Osteoblast (primary cell): Measurements from ENCODE around the gene OPA1. TPM values are rescaled to one million over a fixed set of nuclear protein-coding genes. Genes with fewer than 3 reads are reported as not detected.

Source experiments
- DNase-seq: peaks from one replicate; pipeline ENCODE4 v3.0.0; 2011; ENCODE audit warnings: low spot score, mixed read lengths; ENCODE audit not compliant: insufficient read length; ENCODE audit errors: missing footprints
- H2AFZ ChIP-seq: 2 replicates; pipeline ENCODE4 v1.6.0; 2011; ENCODE audit warnings: mild to moderate bottlenecking, low read length
- H3K27ac ChIP-seq: 2 replicates; pipeline ENCODE4 v1.5.1; 2011; ENCODE audit warnings: mild to moderate bottlenecking, low read depth, low read length, moderate library complexity
- H3K27me3 ChIP-seq: 2 replicates; pipeline ENCODE4 v1.6.0; 2012; ENCODE audit warnings: mild to moderate bottlenecking, control low read depth, inconsistent platforms, low read length, moderate library complexity; ENCODE audit not compliant: insufficient read depth
- H3K36me3 ChIP-seq: 2 replicates; pipeline ENCODE4 v1.5.1; 2011; ENCODE audit warnings: mild to moderate bottlenecking, low read length, control low read depth, moderate library complexity; ENCODE audit not compliant: insufficient read depth
- H3K4me1 ChIP-seq: 2 replicates; pipeline ENCODE4 v1.5.1; 2011; ENCODE audit warnings: mild to moderate bottlenecking, low read length, control low read depth, moderate library complexity; ENCODE audit not compliant: insufficient read depth
- H3K4me2 ChIP-seq: 2 replicates; pipeline ENCODE4 v1.6.0; 2011; ENCODE audit warnings: mild to moderate bottlenecking, low read length; ENCODE audit not compliant: insufficient read depth
- H3K4me3 ChIP-seq: fragments of 200-600 bp; sonication (generic); 3 replicates; pipeline ENCODE4 v1.5.1; 2012; ENCODE audit warnings: mild to moderate bottlenecking, low read length, inconsistent platforms; ENCODE audit not compliant: insufficient read depth
- H3K79me2 ChIP-seq: 2 replicates; pipeline ENCODE4 v1.6.0; 2012; ENCODE audit warnings: mild to moderate bottlenecking, low read length, control low read depth, inconsistent platforms; ENCODE audit not compliant: insufficient read depth
- H3K9me3 ChIP-seq: 2 replicates; pipeline ENCODE4 v1.5.1; 2011; ENCODE audit warnings: low read depth, low read length, control low read depth
- H4K20me1 ChIP-seq: 2 replicates; pipeline ENCODE4 v1.6.0; 2012; ENCODE audit warnings: mild to moderate bottlenecking, low read length, control low read depth; ENCODE audit not compliant: insufficient read depth
- total RNA-seq: library from RNA; depleted of rRNA; stranded (reverse); fragments of >200 nt; gene quantifications from 2 replicates; pipeline ENCODE4 v1.2.3, GENCODE V29; 2012
- TF ChIP-seq, protein P1 (sequence below): IDR thresholded peaks from 2 replicates; pipeline ENCODE4 v1.5.1; 2011; ENCODE audit warnings: mild to moderate bottlenecking, low read depth, low read length, moderate library complexity; ENCODE audit errors: extremely low read depth

Gene OPA1
- total RNA-seq, 1 donor = 77.4 TPM

DNA sequence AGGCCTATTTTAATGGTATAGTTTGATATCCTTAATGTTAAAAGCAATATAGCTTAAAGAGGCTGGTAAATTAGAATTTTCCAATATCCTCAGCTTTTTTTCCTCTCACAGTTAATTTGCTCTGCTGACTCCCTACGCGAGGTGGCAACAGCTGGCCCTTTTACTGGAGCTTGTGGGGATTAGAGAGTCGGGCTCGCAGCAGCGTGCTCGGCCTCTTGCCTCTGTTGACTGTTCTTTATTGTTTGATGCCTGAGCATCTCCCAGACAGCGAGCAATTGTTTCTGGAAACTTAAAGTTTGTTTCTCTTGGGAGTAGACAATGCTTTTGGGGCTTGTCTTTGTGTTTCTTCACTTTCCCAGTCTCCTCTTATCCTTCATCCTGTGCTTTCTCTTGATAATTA lies 80.8 kb downstream of the OPA1 start:
- Histone ChIP-seq H3K4me1 (no peaks in the 10 kb centered on the region), H3K9me3 (no peaks in the 10 kb centered on the region), H3K36me3 (peaks cover 2% of the 10 kb centered on the region), H3K79me2 (no peaks in the 10 kb centered on the region), H3K27me3 (no peaks in the 10 kb centered on the region), H3K4me2 (no peak overlapping the region), H3K27ac (no peak overlapping the region), H2AFZ (no peak overlapping the region), H3K4me3 (no peak overlapping the region), H4K20me1 (no peaks in the 10 kb centered on the region)
- no peak for DNase-seq
- TF ChIP-seq, protein P1, sequence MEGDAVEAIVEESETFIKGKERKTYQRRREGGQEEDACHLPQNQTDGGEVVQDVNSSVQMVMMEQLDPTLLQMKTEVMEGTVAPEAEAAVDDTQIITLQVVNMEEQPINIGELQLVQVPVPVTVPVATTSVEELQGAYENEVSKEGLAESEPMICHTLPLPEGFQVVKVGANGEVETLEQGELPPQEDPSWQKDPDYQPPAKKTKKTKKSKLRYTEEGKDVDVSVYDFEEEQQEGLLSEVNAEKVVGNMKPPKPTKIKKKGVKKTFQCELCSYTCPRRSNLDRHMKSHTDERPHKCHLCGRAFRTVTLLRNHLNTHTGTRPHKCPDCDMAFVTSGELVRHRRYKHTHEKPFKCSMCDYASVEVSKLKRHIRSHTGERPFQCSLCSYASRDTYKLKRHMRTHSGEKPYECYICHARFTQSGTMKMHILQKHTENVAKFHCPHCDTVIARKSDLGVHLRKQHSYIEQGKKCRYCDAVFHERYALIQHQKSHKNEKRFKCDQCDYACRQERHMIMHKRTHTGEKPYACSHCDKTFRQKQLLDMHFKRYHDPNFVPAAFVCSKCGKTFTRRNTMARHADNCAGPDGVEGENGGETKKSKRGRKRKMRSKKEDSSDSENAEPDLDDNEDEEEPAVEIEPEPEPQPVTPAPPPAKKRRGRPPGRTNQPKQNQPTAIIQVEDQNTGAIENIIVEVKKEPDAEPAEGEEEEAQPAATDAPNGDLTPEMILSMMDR = no peak

DNA sequence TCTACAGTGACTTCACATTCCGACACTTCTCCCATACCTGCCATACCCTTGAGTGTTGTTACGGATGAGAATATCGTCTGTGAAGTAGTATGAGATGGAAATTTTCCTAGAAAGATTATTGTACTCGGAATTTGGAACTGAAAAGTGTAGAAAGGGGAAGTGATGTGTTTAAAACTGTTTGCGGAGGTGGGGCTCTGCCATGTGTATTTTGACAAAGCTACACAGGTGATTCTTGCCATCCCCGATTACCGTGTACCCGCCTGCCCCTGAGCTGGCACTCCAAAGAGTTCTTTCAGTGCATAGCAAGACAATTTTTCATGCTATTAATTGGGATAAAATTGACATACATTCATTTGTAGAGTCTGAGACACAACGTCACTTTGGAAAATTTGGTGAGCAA lies 81.7 kb downstream of the OPA1 start:
- no peaks in the 10 kb centered on the region for H3K79me2 ChIP-seq
- no peak overlapping the region for H3K4me3 ChIP-seq
- H2AFZ ChIP-seq = no peak overlapping the region
- no peak overlapping the region for H3K27ac ChIP-seq
- no peak for DNase-seq
- no peaks in the 10 kb centered on the region for H3K36me3 ChIP-seq
- no peaks in the 10 kb centered on the region for H3K9me3 ChIP-seq
- H3K27me3 ChIP-seq = no peaks in the 10 kb centered on the region
- TF ChIP-seq, protein P1 = no peak
- no peaks in the 10 kb centered on the region for H4K20me1 ChIP-seq
- H3K4me2 ChIP-seq = no peak overlapping the region
- H3K4me1 ChIP-seq = peaks cover 1% of the 10 kb centered on the region

DNA sequence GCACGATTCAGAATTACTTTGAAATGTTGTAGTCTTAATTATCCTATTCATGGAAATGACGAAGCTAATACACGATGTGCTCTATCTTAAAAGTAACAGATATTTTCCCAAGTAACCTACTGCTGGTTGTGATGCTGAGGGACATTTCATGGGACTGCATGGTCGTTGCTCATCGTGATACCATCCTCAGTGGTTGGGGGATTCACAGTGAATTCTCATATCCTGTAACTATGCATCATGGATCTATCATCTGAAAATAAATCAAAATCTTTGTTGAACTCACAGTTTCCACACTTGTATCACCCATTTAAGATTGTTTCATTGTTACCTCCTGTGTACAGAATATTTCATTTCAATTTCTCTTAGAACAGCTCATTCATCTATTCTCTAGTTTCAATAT lies 84.7 kb downstream of the OPA1 start:
- H4K20me1 ChIP-seq = peaks cover 3% of the 10 kb centered on the region
- H3K4me1 ChIP-seq = peaks cover 7% of the 10 kb centered on the region
- H3K4me2 ChIP-seq = no peak overlapping the region
- H2AFZ ChIP-seq = no peak overlapping the region
- no peaks in the 10 kb centered on the region for H3K79me2 ChIP-seq
- H3K27me3 ChIP-seq = no peaks in the 10 kb centered on the region
- H3K4me3 ChIP-seq = no peak overlapping the region
- H3K36me3 ChIP-seq = no peaks in the 10 kb centered on the region
- H3K9me3 ChIP-seq = no peaks in the 10 kb centered on the region
- H3K27ac ChIP-seq = no peak overlapping the region
- TF ChIP-seq, protein P1 = no peak
- no peak for DNase-seq

DNA sequence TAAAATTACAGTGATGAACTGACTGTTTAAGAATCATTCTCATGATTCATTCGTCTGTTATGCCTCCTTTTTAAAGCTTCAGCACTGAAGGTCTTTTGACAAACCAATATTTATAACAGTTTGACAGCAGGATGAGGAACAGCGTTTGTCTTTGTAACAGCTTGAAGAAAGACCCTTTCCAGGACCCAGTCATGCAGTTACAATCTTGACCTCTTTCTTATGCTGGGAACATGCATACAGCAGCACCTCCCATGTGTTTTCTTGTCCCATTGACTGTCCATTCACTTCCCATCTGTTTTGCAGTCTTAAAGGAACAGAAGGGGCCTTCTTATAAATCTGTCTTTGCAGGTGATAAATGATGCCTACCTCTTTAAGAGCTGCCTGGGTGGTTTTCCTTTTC lies 87.2 kb downstream of the OPA1 start:
- H3K4me2 ChIP-seq = no peak overlapping the region
- no peak overlapping the region for H3K27ac ChIP-seq
- TF ChIP-seq, protein P1 = no peak
- peaks cover 7% of the 10 kb centered on the region for H3K4me1 ChIP-seq
- DNase-seq = peak; percentile 38
- H3K4me3 ChIP-seq = no peak overlapping the region
- peaks cover 3% of the 10 kb centered on the region for H4K20me1 ChIP-seq
- no peaks in the 10 kb centered on the region for H3K79me2 ChIP-seq
- H2AFZ ChIP-seq = no peak overlapping the region
- peaks cover 6% of the 10 kb centered on the region for H3K36me3 ChIP-seq
- no peaks in the 10 kb centered on the region for H3K27me3 ChIP-seq
- no peaks in the 10 kb centered on the region for H3K9me3 ChIP-seq
